HFF-Myc (cell line): ENCODE results near the gene SRSF2.

Source experiments
- DNase-seq: peaks from one replicate; pipeline ENCODE4 v3.0.0-alpha.2; 2011; ENCODE audit warnings: low read depth; ENCODE audit errors: extremely low read depth
- H3K4me3 ChIP-seq: replicated peaks from 2 replicates; pipeline ENCODE4 v1.5.1; 2011; ENCODE audit warnings: low read depth, mild to moderate bottlenecking, control low read depth, low read length
- CTCF ChIP-seq: IDR thresholded peaks from 2 replicates; pipeline ENCODE4 v1.5.1; 2012; ENCODE audit warnings: mild to moderate bottlenecking, low read depth, low read length, control low read depth; ENCODE audit errors: missing control alignments

The SRSF2 gene

GRCh38 chr17:76688165-76688622 lies 48.9 kb downstream of the SRSF2 start:
- no peak for TF ChIP-seq CTCF
- no peak overlapping the region; the same call in 1 of the 2 replicates for H3K4me3 ChIP-seq
- no peak for DNase-seq

- no peak for DNase-seq
These were observed 49.6 kb downstream of the SRSF2 start for GRCh38 chr17:76687298-76688164.

GRCh38 chr17:76686538-76687297 lies 50.4 kb downstream of the SRSF2 start:
- H3K4me3 ChIP-seq, result no peak overlapping the region
- DNase-seq, result no peak
- TF ChIP-seq CTCF, result no peak

More at GRCh38 chr17:76687298-76688164, 49.6 kb downstream of the SRSF2 start:
- H3K4me3 ChIP-seq, result no peak overlapping the region
- TF ChIP-seq CTCF, result no peak

GRCh38 chr17:76685846-76686245 lies 51.3 kb downstream of the SRSF2 start:
- H3K4me3 ChIP-seq, result no peak overlapping the region
- no peak for DNase-seq
- no peak for TF ChIP-seq CTCF

GRCh38 chr17:76685366-76685765 lies 51.8 kb downstream of the SRSF2 start:
- no peak for TF ChIP-seq CTCF
- no peak for DNase-seq
- no peak overlapping the region for H3K4me3 ChIP-seq

GRCh38 chr17:76684756-76685155 lies 52.4 kb downstream of the SRSF2 start:
- TF ChIP-seq CTCF, result no peak
- no peak for DNase-seq
- H3K4me3 ChIP-seq, result no peak overlapping the region
